HL-60 (cell line): Measurements from ENCODE around the gene SDC4.

Experiments
- DNase-seq, 2 experiments: peaks; one replicate each; pipeline ENCODE4 v3.0.0-alpha.2; 2010 to 2020; ENCODE audit warnings: low read depth in 1 of 2, low spot score in 1 of 2
- H3K27ac ChIP-seq: fragments of 250-450 bp; sonication (Bioruptor Pico); replicated peaks from 2 replicates; pipeline ENCODE4 v1.5.1; 2020; ENCODE audit warnings: mild to moderate bottlenecking, moderate library complexity
- H3K27me3 ChIP-seq: fragments of 250-450 bp; sonication (Bioruptor Pico); 2 replicates; pipeline ENCODE4 v1.5.1; 2021; ENCODE audit warnings: mild to moderate bottlenecking, moderate library complexity; ENCODE audit not compliant: insufficient read depth, poor library complexity, severe bottlenecking
- H3K4me3 ChIP-seq: replicated peaks from 2 replicates; pipeline ENCODE4 v1.5.1; 2011; ENCODE audit warnings: mild to moderate bottlenecking, control low read depth, low read length; ENCODE audit not compliant: insufficient read depth
- GABPA ChIP-seq: IDR thresholded peaks from 2 replicates; pipeline ENCODE4 v1.6.1; 2012; ENCODE audit warnings: low read depth
- POLR2AphosphoS5 ChIP-seq: IDR thresholded peaks from 2 replicates; pipeline ENCODE4 v1.6.1; 2012; ENCODE audit warnings: low read depth
- SPI1 ChIP-seq: IDR thresholded peaks from 2 replicates; pipeline ENCODE4 v1.6.1; 2012; ENCODE audit warnings: low read depth, mild to moderate bottlenecking, borderline replicate concordance
- TF ChIP-seq, protein P1 (sequence below): IDR thresholded peaks from one replicate; pipeline ENCODE4 v1.5.1; 2011; ENCODE audit warnings: low read length, control low read depth, inconsistent platforms; ENCODE audit not compliant: insufficient read depth
- TF ChIP-seq, protein P2 (sequence below): IDR thresholded peaks from 2 replicates; pipeline ENCODE4 v1.6.1; 2012; ENCODE audit warnings: low read depth; ENCODE audit not compliant: insufficient replicate concordance

The SDC4 gene

DNA sequence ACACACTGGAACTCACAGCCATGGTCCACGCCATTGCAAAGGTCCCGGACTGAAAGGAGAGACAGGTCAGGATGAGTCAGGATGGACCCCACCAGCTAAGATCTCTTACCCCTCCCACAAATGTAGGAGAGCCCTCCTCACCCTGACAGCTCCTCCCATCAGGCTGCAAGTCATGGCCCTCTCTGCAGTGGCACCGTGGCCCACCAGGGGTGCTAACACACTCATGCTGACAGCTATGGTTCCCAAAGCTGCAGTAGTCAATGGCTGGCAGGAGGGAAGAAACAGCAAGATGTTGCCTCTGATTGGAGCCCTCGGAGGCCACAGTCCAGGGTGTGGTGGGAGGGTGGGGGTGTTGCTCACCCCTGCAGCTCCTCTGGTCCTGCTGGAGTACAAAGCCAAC is 47.3 kb downstream of the SDC4 start:
- H3K27me3 ChIP-seq = no peaks in the 10 kb centered on the region
- TF ChIP-seq SPI1 = no peak
- TF ChIP-seq, protein P1, sequence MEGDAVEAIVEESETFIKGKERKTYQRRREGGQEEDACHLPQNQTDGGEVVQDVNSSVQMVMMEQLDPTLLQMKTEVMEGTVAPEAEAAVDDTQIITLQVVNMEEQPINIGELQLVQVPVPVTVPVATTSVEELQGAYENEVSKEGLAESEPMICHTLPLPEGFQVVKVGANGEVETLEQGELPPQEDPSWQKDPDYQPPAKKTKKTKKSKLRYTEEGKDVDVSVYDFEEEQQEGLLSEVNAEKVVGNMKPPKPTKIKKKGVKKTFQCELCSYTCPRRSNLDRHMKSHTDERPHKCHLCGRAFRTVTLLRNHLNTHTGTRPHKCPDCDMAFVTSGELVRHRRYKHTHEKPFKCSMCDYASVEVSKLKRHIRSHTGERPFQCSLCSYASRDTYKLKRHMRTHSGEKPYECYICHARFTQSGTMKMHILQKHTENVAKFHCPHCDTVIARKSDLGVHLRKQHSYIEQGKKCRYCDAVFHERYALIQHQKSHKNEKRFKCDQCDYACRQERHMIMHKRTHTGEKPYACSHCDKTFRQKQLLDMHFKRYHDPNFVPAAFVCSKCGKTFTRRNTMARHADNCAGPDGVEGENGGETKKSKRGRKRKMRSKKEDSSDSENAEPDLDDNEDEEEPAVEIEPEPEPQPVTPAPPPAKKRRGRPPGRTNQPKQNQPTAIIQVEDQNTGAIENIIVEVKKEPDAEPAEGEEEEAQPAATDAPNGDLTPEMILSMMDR = peak; percentile 24
- H3K4me3 ChIP-seq = no peak overlapping the region
- DNase-seq = peak in 1 of 2 experiments; percentile 44
- no peak overlapping the region for H3K27ac ChIP-seq

DNA sequence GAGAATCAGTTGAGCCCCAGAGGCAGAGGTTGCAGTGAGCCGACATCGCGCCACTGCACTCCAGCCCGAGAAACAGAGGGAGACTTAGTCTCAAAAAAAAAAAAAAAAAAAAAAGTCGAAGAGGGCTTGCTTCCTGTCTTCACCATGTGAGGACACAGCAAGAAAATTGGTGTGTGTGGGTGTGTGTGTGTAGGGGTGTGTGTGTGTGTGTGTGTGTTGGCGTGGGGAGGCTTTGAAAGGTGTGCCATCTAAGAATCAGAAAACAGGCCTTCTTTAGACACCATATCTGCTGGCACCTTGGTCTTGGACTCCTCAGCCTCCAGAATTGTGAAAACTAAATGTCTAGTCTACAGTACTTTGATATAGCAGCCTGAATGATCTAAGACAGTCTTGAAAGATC is 48.4 kb downstream of the SDC4 start:
- TF ChIP-seq SPI1 (no peak), POLR2AphosphoS5 (no peak), GABPA (no peak)
- TF ChIP-seq, protein P1 = no peak
- TF ChIP-seq, protein P2, sequence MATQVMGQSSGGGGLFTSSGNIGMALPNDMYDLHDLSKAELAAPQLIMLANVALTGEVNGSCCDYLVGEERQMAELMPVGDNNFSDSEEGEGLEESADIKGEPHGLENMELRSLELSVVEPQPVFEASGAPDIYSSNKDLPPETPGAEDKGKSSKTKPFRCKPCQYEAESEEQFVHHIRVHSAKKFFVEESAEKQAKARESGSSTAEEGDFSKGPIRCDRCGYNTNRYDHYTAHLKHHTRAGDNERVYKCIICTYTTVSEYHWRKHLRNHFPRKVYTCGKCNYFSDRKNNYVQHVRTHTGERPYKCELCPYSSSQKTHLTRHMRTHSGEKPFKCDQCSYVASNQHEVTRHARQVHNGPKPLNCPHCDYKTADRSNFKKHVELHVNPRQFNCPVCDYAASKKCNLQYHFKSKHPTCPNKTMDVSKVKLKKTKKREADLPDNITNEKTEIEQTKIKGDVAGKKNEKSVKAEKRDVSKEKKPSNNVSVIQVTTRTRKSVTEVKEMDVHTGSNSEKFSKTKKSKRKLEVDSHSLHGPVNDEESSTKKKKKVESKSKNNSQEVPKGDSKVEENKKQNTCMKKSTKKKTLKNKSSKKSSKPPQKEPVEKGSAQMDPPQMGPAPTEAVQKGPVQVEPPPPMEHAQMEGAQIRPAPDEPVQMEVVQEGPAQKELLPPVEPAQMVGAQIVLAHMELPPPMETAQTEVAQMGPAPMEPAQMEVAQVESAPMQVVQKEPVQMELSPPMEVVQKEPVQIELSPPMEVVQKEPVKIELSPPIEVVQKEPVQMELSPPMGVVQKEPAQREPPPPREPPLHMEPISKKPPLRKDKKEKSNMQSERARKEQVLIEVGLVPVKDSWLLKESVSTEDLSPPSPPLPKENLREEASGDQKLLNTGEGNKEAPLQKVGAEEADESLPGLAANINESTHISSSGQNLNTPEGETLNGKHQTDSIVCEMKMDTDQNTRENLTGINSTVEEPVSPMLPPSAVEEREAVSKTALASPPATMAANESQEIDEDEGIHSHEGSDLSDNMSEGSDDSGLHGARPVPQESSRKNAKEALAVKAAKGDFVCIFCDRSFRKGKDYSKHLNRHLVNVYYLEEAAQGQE = no peak
- no peak for DNase-seq

DNA sequence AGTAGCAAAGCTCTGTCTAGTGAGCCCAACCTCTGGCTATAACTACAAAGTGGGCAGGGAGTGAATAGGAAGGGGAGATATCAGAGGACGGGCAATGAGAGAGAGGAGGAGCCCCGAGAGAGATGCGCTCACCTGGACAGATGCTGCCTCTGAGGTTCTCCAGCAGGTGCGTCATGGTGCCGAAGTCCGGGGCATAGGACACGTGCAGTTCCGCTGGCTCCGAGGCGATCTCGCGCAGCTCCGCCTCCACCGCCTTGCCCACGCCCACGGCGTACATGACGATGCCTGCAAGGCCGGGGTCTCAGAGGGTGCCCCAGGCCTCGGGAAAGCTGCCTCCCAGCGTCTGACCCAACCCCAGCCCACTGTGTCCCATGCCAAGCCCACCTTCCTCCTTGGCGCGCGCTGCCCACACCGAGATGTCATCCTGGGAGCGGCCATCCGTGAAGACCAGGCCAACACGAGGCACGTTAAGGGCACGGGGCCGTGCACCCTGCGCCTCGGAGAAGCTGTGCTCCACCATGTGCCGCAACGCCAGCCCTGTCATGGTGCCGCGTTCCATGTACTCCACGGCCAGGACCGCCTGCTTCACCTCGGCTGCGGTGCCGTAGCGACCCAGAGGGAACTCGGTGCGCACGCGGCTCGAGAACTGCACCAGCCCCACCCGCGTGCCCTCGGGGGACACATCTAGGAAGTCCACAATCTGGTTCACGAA is 50.3 kb downstream of the SDC4 start:
- Histone ChIP-seq H3K4me3 (no peak overlapping the region), H3K27me3 (peaks cover 3% of the 10 kb centered on the region), H3K27ac (no peak overlapping the region)
- TF ChIP-seq SPI1 (no peak), GABPA (no peak), POLR2AphosphoS5 (no peak)
- TF ChIP-seq, protein P2 = no peak
- TF ChIP-seq, protein P1 = no peak
- DNase-seq = no peak

More for the DNA sequence above, 48.4 kb downstream of the SDC4 start:
- Histone ChIP-seq H3K27ac (no peak overlapping the region), H3K27me3 (no peaks in the 10 kb centered on the region), H3K4me3 (no peak overlapping the region)

DNA sequence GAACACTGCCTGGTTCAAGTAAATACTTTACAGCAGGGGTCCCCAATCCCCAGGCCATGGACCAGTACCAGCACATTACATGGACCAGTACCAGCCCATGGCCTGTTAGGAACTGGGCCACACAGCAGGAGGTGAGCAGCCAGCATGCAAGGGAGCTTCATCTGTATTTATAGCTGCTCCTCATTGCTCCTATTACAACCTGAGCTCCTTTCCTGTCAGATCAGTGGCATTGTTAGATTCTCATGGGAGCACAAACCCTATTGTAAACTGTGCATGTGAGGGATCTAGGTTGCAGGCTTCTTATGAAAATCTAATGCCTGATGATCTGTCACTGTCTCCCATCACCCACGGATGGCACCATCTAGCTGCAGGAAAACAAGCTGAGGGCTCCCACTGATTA is 53.6 kb downstream of the SDC4 start:
- Histone ChIP-seq H3K27ac (no peak overlapping the region), H3K27me3 (peaks cover 6% of the 10 kb centered on the region), H3K4me3 (no peak overlapping the region)
- no peak for DNase-seq
- TF ChIP-seq, protein P2 = no peak
- TF ChIP-seq GABPA = no peak
- no peak for TF ChIP-seq SPI1
- TF ChIP-seq, protein P1 = no peak
- TF ChIP-seq POLR2AphosphoS5 = no peak
